Measurements from ENCODE around the gene ZNF608.

GRCh38 chr5:124755565-124755964, 9.1 kb upstream of the ZNF608 start:
- TF ChIP-seq CTCF (IDR thresholded peaks at IDR 0.05) (no peak), POLR2A (IDR thresholded peaks at IDR 0.05) (no peak)

Data from right lobe of liver (tissue), 4 donors.